Measurements from ENCODE around the gene CLEC14A.

- TF ChIP-seq, protein P1, sequence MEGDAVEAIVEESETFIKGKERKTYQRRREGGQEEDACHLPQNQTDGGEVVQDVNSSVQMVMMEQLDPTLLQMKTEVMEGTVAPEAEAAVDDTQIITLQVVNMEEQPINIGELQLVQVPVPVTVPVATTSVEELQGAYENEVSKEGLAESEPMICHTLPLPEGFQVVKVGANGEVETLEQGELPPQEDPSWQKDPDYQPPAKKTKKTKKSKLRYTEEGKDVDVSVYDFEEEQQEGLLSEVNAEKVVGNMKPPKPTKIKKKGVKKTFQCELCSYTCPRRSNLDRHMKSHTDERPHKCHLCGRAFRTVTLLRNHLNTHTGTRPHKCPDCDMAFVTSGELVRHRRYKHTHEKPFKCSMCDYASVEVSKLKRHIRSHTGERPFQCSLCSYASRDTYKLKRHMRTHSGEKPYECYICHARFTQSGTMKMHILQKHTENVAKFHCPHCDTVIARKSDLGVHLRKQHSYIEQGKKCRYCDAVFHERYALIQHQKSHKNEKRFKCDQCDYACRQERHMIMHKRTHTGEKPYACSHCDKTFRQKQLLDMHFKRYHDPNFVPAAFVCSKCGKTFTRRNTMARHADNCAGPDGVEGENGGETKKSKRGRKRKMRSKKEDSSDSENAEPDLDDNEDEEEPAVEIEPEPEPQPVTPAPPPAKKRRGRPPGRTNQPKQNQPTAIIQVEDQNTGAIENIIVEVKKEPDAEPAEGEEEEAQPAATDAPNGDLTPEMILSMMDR (optimal IDR thresholded peaks at IDR 0.05 in 1 of 3, IDR thresholded peaks at IDR 0.05 in 1 of 3, conservative IDR thresholded peaks at IDR 0.05 in 1 of 3; ENCODE audit: extremely low read depth in 1 of 3, insufficient read depth in 2 of 3, low read length in 3 of 3) = no peak
- TF ChIP-seq EZH2 (IDR thresholded peaks at IDR 0.05; ENCODE audit: low read length) = no peak
These were observed 7.4 kb downstream of the CLEC14A start for GRCh38 chr14:38248321-38249028.

Data from keratinocyte (primary cell).